Left cardiac atrium (tissue), 4 donors: Measurements from ENCODE around the gene FHL3. TPM values are rescaled to one million over a fixed set of nuclear protein-coding genes. Genes with fewer than 3 reads are reported as not detected.

Experiments used
- ATAC-seq, 2 donors: fragments of 200-7000 bp; cut with Tn5 transposase; one replicate each; pipeline ENCODE4 v1.9.1; 2020; ENCODE audit warnings: mild to moderate bottlenecking in 2 of 2, moderate library complexity in 2 of 2
- DNase-seq: peaks from one replicate; pipeline ENCODE4 v3.0.0-alpha.2; 2020
- intact Hi-C, 2 donors: fragments of 100-400 bp; cut with DNase I; formaldehyde crosslinking; loops; one replicate each; pipeline versions ENCODE4 v1.14.1 to v1.15.1; 2022 to 2023
- long read RNA-seq: library from polyadenylated mRNA; unstranded; transcript quantifications from one replicate; pipeline ENCODE4 v2.0.0, GENCODE V29; 2021
- total RNA-seq, 2 donors: library from RNA; stranded (reverse); fragmentation: NEBNext Ultra II Directional; extraction: Animal tissue kit (Norgen Biotek cat#: 25700); gene quantifications; one replicate each; pipeline ENCODE4 v1.2.1, GENCODE V29; 2021
- donor health status: DM: no; HTN: yes; CAD: no.
- donor health status: DM: no; HTN: yes; CAD: no; lungs with severe emphysema.
- donor health status: DM: yes; HTN: yes; CAD: no.
- donor health status: Dilated cardiomyopathy.

FHL3 gene, protein sequence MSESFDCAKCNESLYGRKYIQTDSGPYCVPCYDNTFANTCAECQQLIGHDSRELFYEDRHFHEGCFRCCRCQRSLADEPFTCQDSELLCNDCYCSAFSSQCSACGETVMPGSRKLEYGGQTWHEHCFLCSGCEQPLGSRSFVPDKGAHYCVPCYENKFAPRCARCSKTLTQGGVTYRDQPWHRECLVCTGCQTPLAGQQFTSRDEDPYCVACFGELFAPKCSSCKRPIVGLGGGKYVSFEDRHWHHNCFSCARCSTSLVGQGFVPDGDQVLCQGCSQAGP
- 10 to 100 TPM in 1 of 2 donors, 1 to 10 TPM in 1; 9.9 to 18.6 TPM for total RNA-seq
- long read RNA-seq, partial matches to known transcripts, result 3 of 6 reads
- long read RNA-seq, other reads (novel, unspliced or antisense), result 0 of 6 reads

DNA sequence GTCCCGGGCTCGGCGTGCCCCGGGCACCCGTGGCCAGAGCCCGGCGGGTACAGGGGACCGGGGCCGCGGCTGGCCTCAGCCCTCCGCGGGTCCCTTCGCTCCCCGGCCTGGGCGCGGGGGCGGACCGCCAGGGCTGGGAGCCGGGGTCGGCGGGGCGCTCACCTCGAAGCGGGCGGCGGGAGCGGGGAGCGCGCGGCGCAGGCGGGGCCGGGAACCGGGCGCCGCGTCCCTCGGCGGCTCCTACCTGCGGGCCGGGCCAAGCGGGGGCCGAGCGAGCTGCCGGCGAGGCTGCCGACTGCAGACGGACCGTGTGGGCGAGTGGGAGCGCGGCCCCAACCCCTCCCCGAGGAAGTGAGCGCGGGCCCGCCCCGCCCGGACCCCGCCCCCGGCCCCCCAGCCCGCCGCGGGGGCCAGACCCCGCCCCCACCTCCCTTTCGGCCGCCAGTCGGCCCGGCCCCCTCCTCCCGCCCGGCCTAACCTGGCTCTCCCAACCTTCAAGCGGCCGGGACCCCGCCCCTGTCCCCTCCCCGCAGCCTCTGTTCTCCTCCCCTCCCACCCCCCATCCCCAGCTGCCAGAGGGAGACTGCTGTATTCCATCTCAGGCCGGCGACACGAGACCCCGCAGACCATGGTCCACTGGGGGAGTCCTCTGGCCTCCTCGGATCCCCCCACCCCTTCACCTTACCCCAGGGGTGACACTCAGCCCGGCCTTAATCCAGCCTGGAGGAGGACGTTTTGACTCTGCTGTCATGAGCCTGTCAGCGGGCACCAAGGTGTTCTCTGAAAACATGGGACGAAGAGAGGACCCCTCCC is at the start of gene FHL3:
TSS of gene FHL3 (minus strand) at position 320 of the 813 bp plus-strand sequence. CDS start 6,102 bp downstream, outside the sequence.
- intact Hi-C loops, result no loop called here
- DNase-seq, result peak; percentile 79

DNA sequence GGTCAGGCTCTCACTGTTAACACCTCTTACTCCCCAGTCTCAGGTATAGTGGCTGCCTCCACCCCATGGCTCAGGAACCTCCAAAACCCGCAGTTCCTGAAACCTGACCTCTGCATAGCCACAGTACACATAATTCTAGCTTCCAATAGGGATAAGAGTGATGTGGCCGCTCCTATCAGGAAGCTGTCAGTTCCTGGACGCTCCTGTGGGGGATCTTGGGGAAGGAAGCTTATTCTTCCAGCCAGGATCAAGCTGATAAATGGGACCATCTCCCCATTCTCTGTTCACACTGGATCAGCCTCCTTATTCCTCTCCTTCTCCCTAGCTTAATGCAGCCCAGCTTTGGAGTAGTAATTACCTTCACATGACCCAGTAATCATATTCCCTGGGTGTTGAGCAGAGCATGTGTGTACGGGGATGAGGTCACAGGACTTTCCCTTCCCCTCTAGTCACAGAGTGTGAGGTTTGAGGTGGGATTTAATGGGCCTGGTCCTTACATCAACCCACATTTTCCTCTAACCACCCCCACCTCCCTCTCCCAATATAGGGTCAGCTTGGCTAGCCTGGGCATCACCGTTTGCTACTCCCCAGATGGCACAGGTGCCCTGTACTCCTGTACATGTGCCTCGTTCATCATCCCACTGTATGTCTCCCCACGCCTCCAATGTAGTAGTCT is 48.2 kb upstream of the FHL3 start:
- no peak for ATAC-seq
- intact Hi-C loops, result no loop called here
- DNase-seq, result no peak

More for the DNA sequence above, at the start of gene FHL3:
- peak; percentile 69 to 71 for ATAC-seq

DNA sequence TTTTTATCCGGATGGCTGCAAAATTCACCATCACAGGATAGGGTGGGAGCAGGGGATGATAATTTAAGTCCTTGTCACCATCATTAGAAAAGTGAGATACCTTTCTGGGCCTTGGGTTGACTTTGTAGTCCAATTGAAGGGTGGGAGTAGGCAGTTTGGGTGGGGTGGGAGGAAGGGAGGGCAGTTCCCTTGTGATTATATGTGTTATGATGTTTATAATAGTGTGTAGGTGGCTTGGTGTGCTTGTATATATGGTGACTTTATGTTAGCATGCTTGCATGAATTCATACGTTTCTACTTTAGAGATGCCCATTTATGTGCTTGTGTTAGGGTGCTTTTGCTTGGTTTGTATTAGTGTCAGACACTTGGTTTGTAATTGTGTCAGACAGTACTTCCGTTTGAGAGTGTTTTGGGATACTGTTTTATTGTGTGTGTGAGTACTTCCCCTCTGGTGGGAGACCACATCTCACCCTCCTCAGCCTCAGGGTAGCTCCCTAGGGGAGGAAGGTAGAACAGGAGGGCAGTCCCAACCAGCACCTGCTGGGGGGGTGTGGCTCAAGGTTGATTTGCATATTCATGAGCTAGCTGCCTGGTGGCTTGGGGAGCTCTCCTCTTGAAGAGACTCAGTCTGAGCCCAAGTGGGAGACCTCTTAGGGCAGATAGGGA is 47.6 kb upstream of the FHL3 start:
- ATAC-seq (no peak), DNase-seq (no peak)
- intact Hi-C loops, result no loop called here

DNA sequence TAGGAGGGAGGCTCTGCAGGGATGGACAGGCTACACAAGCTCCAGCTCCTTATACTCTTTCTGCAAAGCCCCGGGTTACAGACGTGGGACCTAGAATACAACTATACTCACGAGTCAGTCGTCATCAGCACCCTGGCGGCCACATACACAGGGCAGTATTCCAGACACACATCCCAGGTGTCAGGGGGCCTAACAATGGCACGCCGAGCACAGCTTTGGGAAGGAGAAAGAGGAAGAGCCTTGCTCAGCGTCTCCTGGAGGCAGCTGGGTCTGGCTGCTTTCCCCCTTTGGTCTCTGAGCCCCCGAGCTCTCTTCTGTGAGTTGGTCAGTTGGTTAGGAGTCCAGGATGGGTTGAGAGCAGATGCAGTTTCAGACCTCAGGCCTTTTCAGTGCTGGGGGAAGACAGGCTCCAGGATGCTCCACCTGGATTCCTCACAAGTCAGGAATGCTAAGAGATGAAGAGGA is 45.8 kb upstream of the FHL3 start:
- ATAC-seq (no peak), DNase-seq (no peak)
- intact Hi-C loops, result no loop called here

DNA sequence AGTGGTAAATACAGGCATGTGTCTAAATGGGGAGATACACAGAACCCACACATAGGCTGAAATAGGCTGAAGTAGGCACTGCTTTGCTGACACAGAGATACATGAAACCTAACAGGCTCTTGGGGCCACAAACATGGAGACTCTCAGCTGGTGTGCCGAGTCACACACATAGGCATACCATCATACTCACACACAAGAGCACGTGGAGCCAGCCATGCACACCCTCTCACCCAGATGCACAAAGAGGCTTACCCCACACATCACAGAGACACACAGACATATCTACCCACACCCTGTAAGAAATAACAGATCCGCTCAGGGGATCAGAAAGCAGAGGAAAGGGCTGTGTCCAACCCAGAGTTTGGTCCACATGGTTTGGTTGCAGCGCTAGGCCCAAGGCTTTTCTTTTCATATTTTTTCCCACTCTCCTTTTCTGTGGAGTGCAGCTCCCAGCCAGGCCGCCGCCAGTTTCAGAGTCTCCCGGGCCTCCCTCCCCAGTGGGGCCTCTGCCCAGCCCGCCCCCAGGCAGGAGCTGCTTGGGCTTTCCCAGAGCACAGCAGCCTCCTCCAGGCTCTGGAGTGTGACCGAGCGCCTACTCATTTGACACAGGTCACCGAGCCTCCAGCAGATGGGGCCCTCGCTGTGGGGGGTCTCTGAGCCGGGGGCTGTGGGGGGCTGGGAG is 45.2 kb upstream of the FHL3 start:
- no peak for DNase-seq
- ATAC-seq, result no peak
- intact Hi-C loops, result no loop called here

DNA sequence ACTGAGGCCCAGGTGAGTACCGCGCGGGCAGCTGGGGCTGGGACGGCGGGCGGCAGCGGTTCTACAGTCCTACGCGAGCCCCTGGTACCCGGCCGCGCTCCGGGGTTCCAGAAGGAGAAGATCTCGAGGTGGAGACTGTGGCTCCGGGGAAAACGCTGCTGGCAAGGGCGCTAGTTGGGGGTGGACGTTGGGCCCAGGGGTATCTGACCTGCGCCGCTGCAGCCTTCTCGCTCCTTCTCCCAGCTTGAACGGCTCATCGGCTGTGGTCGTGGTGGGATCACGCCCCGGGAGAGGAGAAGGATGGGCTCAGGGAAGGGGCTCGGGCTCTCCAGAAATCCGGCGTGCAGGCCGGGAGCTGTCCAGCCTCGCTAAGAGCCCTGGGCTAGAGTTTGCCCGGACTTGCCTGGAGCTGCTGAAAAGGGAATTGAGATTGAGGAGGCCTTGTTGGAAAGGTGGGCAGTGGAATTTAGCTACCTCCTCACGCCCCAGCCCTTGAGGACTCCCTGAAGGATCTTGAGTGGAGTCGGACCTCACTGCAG is 42.4 kb upstream of the FHL3 start:
- intact Hi-C loops, result loop anchor here in 1 of 2 donors (10.0 kb wide), 1 partner anchor 787 kb away; no protein-coding TSS in a partner anchor

DNA sequence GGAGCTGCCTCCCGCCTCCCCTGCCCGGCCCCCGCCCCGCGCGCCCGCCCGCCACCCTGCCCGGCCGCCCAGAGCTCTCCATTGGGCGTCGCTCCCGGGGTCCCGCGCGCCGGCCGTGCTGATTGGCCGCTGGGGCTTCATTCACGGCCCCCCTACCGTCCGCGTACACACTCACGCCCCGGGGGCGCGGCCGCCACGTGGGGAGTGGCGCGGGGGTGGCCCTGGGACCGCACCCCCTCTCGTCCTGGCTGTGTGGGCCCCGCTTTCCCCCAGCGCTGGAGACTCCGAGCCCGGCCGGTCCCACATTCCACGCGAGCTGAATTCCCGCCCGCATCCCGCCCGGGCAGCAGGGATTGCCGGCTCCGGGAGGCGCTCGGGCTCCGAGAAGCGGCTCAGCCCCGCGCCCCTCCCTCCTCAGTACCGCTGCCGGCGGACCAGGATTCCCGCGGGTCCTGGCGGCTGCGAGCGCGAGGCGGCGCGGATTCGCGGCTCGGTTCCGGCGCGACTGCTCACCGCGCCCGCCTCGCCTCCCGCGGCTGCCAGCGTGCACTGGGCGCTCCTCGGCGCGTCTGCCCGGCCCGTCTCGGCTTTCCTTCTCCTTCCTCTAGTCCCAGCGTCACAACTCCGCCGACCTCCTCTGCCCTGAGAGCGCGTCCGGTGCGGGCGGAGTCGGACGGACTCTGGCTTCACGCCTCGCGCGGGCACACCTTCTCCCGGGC is 41.7 kb upstream of the FHL3 start:
- intact Hi-C loops, result loop anchor here in 1 of 2 donors (10.0 kb wide), 1 partner anchor 788 kb away; no protein-coding TSS in a partner anchor
- peak; percentile 90 for DNase-seq
- ATAC-seq, result peak; percentile 95 to 98

More for the DNA sequence above, 42.4 kb upstream of the FHL3 start:
- ATAC-seq (peak in 1 of 2 donors; percentile 2), DNase-seq (no peak)

DNA sequence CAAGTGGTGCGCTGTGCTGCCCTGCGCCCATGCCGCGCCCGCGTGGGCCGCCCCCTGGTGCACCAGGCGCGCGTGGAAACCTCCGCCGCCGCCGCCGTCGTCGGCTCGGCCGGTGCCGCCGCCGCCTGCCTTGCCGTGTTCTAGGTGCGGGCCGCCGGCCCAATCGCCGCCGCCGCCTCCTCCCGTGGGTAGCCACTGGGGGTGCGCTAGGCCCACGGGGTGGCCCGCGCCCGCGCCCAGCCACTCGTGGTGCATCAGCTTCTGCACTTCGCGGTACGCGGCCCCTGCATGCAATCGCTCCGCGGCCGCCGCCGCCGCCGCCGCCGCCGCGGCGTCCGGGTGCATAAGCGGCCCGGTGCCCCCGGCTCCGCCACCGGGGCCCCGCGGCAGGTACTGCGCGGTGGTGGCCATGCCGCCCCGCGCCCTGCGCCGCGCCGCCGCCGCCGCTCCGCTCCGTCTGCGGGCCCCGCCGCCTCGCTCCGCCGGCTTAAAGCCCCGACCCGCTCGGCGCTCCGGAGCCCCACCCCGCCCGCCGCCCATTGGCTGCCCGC is 41.1 kb upstream of the FHL3 start, which contains the start of gene POU3F1:
TSS of gene POU3F1 (minus strand) at position 461 of the 551 bp plus-strand sequence. CDS start at position 411, 50 bp downstream.
- intact Hi-C loops, result loop anchor here in 1 of 2 donors (10.0 kb wide), 1 partner anchor 788 kb away; no protein-coding TSS in a partner anchor
- DNase-seq (no peak), ATAC-seq (no peak)

DNA sequence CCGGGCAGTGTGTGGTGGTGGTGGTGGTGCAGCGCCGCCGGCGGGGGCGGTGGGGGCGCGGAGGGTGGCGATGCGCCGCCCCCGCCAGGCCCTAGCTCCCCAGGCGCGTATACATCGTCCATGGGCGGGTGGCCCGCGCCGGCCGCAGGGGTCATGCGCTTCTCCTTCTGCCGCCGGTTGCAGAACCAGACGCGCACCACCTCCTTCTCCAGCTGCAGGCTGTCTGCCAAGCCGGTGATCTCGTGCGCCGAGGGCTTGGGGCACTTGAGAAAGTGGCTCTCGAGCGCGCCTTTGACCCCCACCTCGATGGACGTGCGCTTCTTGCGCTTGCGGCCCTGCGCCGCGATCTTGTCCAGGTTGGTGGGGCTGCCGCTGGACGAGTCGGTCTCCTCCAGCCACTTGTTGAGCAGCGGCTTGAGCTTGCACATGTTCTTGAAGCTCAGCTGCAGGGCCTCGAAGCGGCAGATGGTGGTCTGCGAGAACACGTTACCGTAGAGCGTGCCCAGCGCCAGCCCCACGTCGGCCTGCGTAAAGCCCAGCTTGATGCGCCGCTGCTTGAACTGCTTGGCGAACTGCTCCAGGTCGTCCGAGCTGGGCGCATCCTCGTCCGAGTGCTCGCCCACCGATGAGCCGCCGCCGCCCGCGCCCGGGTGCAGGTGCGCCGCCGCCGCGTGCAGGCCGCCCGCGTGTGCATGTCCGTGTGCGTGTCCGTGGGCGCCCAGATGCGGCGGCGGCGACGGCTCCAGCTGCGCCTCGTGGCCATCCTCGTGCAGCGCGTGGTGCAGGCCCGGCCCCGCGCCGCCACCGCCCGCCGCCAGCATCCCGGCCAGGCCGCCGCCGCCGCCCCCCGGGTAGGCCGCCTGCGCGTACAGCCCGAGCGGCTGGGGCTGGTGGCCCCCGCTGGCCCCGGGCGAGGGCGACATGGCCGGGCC is 40.4 kb upstream of the FHL3 start:
- intact Hi-C loops, result loop anchor here in 1 of 2 donors (10.0 kb wide), 1 partner anchor 789 kb away; no protein-coding TSS in a partner anchor
- no peak for DNase-seq
- ATAC-seq, result no peak

DNA sequence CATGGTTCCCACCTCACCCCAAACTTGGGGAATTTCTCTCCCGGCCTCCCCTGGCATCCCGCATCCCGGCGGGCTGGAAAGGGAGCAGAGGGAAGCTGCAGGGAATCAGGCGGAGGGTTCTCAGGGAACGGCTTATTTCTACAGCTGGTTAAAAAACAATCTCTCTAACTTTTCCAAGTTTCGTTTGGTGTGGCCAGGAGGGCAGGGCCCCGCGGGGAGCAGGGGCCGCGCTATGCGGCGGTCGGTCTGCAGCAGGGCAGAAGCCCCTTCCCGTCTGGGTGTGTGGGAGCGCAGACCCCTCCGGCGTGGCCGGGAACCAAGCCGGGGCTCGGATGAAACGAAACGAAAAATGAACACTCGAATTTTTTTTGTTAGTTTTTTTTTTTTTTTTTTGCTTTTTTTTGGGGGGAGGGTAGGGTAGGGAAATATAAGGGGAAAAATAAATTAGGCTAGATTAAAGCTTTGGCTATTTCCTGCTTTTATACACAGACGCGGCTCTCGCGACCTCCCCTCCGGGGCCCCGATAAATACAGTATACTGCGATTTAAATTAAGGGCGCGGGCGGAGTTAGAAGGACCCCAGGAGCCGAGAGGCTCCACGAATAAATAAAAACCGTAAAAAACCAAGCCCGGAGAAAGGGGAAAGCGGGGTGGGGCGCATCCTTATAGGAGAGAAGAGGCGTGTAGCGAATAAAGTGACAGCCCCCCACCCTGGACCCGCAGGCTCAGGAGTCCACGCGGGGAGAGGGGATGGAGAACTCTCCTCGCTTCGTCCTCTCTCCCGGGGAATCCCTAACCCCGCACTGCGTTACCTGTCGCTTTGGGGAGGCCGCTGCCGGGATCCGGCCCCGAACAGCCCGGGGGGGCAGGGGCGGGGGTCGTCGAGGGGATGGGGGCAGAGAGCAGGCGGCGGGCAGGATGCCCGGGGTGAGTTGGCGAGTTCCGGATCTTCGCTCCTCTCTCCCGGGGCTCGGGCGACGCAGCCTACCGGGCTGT is 39.2 kb upstream of the FHL3 start:
- DNase-seq (no peak), ATAC-seq (no peak)
- intact Hi-C loops, result loop anchor here in 1 of 2 donors (10.0 kb wide), 1 partner anchor 790 kb away; no protein-coding TSS in a partner anchor

DNA sequence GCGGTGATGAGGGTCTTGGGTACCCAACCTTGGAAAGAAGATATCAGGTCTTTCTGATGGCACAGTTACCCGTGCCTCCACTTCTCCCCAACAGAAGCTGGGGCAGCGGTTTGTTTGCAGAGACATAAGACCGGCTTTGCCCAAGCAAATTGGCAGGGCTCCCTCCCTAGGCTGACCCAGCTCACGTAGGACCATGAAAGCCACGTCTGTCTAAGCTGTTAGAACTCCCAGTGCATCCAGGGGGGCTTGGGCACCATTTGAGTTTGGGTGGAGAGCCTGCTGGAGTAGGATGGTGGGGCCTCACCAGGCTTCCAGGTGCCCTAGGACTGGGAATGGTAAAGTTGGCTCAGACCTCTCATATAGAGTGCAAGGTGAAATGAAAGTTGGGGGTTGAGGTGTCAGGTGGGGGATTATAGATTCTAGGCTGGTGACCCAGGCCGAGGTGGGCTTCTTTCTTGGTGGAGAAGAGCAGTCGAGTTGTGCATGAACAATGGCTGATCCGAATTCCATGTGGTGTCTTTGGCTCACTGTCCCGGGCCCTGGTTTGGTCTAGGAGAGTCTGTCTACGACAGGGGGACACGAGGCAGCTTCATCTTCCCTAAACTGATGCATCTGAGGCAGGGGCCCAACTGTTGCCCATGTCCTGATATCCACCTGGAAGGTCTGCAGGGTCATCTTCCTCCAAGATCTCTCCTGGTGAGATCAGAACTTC is 37.9 kb upstream of the FHL3 start:
- DNase-seq (no peak), ATAC-seq (no peak)
- intact Hi-C loops, result loop anchor here in 1 of 2 donors (10.0 kb wide), 1 partner anchor 792 kb away; no protein-coding TSS in a partner anchor

DNA sequence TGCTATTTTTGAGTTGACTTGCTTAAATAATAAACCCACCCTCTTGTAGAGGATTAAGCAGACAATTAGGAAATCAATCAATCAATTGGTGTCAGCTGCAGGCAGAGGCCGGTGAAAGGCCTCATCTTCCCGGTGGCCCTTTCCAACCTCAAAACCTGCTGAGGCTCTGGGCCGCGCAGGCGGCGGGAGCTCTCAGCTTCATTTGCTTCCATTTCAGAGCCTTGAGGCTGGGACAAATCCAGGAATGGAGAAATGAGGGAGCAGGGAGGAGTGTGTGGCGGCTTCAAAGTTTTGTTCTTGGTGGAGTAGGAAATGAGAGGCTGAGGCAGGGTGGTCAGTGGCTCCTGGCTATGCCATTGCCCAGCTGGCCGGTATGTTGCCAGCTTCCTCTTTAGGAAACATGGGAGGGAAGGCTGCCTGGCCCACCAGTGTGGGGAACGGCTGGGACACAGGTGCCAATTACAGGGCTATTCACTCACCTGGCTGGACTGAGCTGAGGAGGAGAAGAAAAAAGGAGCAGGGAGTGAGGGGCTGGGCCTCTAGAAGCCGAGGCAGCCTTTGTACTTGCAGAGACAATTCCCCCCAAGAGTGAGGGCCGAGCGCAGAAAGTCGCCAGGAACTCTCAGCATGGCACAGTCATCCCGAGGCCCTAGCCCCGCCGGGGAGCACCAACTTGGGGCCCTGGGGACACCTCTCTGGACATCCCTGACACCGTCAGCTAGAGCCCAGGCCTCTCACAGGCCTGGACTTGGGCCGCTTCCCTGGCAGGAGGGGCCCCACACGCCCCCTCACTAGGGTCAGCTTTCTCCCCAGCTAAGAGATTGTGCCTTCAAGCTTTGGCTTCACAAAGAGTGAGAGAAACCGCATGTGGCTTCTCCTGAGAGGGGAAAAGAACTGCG is 36.9 kb upstream of the FHL3 start:
- ATAC-seq (no peak), DNase-seq (no peak)
- intact Hi-C loops, result loop anchor here in 1 of 2 donors (10.0 kb wide), 1 partner anchor 793 kb away; no protein-coding TSS in a partner anchor
